PC-9 (cell line): Measurements from ENCODE around the gene BACH1. TPM values are rescaled to one million over a fixed set of nuclear protein-coding genes. Genes with fewer than 3 reads are reported as not detected.

Experiments
- BruUV-seq: library from RNA; stranded (reverse); fragments of 400-500 nt; replicated peaks from 2 replicates; lab custom pipeline; 2021; lab: Mats Ljungman, UMichigan
- CTCF ChIA-PET: fragments of 300-600 bp; sonication (Branson Sonifier 250); formaldehyde crosslinking; loops from one replicate; lab custom pipeline; 2022; ENCODE audit warnings: antibody characterized with exemption; lab: Charles Lee
- POLR2A ChIA-PET: fragments of 300-600 bp; sonication (Branson Sonifier 250); formaldehyde crosslinking; loops from one replicate; lab custom pipeline; 2022; ENCODE audit warnings: antibody characterized with exemption; ENCODE audit not compliant: unreplicated experiment; lab: Charles Lee
- DNase-seq, 2 experiments: peaks; one replicate each; pipeline versions ENCODE4 v3.0.0 to v3.0.0-alpha.2; 2015 to 2022; ENCODE audit warnings: mixed read lengths in 1 of 2
- H2AFZ ChIP-seq: fragments of 200-600 bp; sonication (generic); 2 replicates; pipeline ENCODE4 v1.8.1; 2017; ENCODE audit warnings: antibody characterized with exemption
- H3F3A ChIP-seq: fragments of 200-600 bp; sonication (generic); 2 replicates; pipeline ENCODE4 v1.8.1; 2017; ENCODE audit warnings: antibody characterized with exemption, mild to moderate bottlenecking, low read depth; ENCODE audit not compliant: insufficient read depth
- H3K27ac ChIP-seq: fragments of 200-600 bp; sonication (generic); 2 replicates; pipeline ENCODE4 v1.6.1; 2016; ENCODE audit warnings: mixed run types
- H3K27me3 ChIP-seq: fragments of 200-600 bp; sonication (generic); 2 replicates; pipeline ENCODE4 v1.6.1; 2016; ENCODE audit warnings: low read depth, mixed run types; ENCODE audit not compliant: insufficient read depth
- H3K36me3 ChIP-seq: fragments of 200-600 bp; sonication (generic); 2 replicates; pipeline ENCODE4 v1.6.1; 2016; ENCODE audit warnings: low read depth, mixed run types
- H3K4me1 ChIP-seq: fragments of 200-600 bp; sonication (generic); replicated peaks from 2 replicates; pipeline ENCODE4 v1.6.1; 2016; ENCODE audit warnings: mixed run types; ENCODE audit not compliant: insufficient read depth
- H3K4me2 ChIP-seq: fragments of 200-600 bp; sonication (generic); 2 replicates; pipeline ENCODE4 v1.6.1; 2017; ENCODE audit warnings: mixed run types
- H3K4me3 ChIP-seq: fragments of 200-600 bp; sonication (generic); 2 replicates; pipeline ENCODE4 v1.6.1; 2016; ENCODE audit warnings: mixed run types
- H3K79me2 ChIP-seq: fragments of 200-600 bp; sonication (generic); 2 replicates; pipeline ENCODE4 v1.6.1; 2017; ENCODE audit warnings: low read depth, mixed run types
- H3K9me2 ChIP-seq: fragments of 200-600 bp; sonication (generic); 2 replicates; pipeline ENCODE4 v1.8.1; 2017; ENCODE audit warnings: mild to moderate bottlenecking; ENCODE audit not compliant: insufficient read depth
- H3K9me3 ChIP-seq: fragments of 200-600 bp; sonication (generic); 2 replicates; pipeline ENCODE4 v1.8.1; 2016; ENCODE audit warnings: low read depth; ENCODE audit not compliant: insufficient read depth
- H4K20me1 ChIP-seq: fragments of 200-600 bp; sonication (generic); 2 replicates; pipeline ENCODE4 v1.8.1; 2017; ENCODE audit not compliant: insufficient read depth
- CTCF ChIP-seq: fragments of 200-600 bp; sonication (generic); conservative IDR thresholded peaks from 2 replicates; pipeline ENCODE4 v1.6.1; 2017; ENCODE audit warnings: mixed run types, antibody characterized with exemption, mild to moderate bottlenecking, moderate library complexity
- EZH2 ChIP-seq: fragments of 200-600 bp; sonication (generic); IDR thresholded peaks from 2 replicates; pipeline ENCODE4 v1.8.0; 2017; ENCODE audit warnings: antibody characterized with exemption, low read depth
- intact Hi-C: fragments of 100-400 bp; cut with micrococcal nuclease; formaldehyde crosslinking; loops from one replicate; pipeline ENCODE4 v1.10.0; 2022; ENCODE audit not compliant: unreplicated experiment
- total RNA-seq: library from RNA; stranded (reverse); gene quantifications from 2 replicates; pipeline ENCODE4 v1.2.3, GENCODE V29; 2021

Gene BACH1
- total RNA-seq, 1 experiment from 2014 or later, result 39.9 TPM

GRCh38 chr21:29387598-29387997, 88.9 kb downstream of the BACH1 start:
- BruUV-seq, result no TSS peak
- Histone ChIP-seq H3K79me2 (no peaks in the 10 kb centered on the region), H3K27ac (no peak overlapping the region), H3F3A (no peaks in the 10 kb centered on the region), H3K36me3 (no peaks in the 10 kb centered on the region), H4K20me1 (no peaks in the 10 kb centered on the region), H3K27me3 (no peaks in the 10 kb centered on the region), H3K4me2 (no peak overlapping the region), H2AFZ (no peak overlapping the region), H3K9me3 (no peaks in the 10 kb centered on the region), H3K4me1 (peaks cover 2% of the 10 kb centered on the region; the same call in 1 of the 2 replicates), H3K4me3 (no peak overlapping the region), H3K9me2 (no peaks in the 10 kb centered on the region)
- no peak for TF ChIP-seq CTCF
- TF ChIP-seq EZH2, result no peak
- ChIA-PET CTCF (no interaction called here), POLR2A (no interaction called here)
- intact Hi-C loops, result no loop called here
- no peak for DNase-seq

GRCh38 chr21:29389136-29389535, 90.4 kb downstream of the BACH1 start:
- Histone ChIP-seq H3K4me2 (no peak overlapping the region), H3K79me2 (no peaks in the 10 kb centered on the region), H3K9me3 (no peaks in the 10 kb centered on the region), H2AFZ (no peak overlapping the region), H3K27ac (no peak overlapping the region), H3K36me3 (no peaks in the 10 kb centered on the region), H3K27me3 (no peaks in the 10 kb centered on the region), H3K4me3 (no peak overlapping the region), H3F3A (no peaks in the 10 kb centered on the region), H4K20me1 (no peaks in the 10 kb centered on the region), H3K4me1 (no peaks in the 10 kb centered on the region), H3K9me2 (no peaks in the 10 kb centered on the region)
- DNase-seq, result no peak
- BruUV-seq, result no TSS peak
- CTCF ChIA-PET, result interaction anchor here (0.5 kb wide), 1 partner anchor 40 kb away, joined by 6 read pairs; no protein-coding TSS in a partner anchor
- POLR2A ChIA-PET, result no interaction called here
- TF ChIP-seq EZH2, result no peak
- TF ChIP-seq CTCF, result no peak
- intact Hi-C loops, result no loop called here

- Histone ChIP-seq H3K27ac (no peak overlapping the region), H3F3A (no peaks in the 10 kb centered on the region), H3K4me1 (no peaks in the 10 kb centered on the region), H3K4me2 (no peak overlapping the region), H3K36me3 (no peaks in the 10 kb centered on the region), H3K9me2 (no peaks in the 10 kb centered on the region), H3K9me3 (no peaks in the 10 kb centered on the region), H3K27me3 (no peaks in the 10 kb centered on the region), H4K20me1 (no peaks in the 10 kb centered on the region), H3K4me3 (no peak overlapping the region), H2AFZ (no peak overlapping the region), H3K79me2 (no peaks in the 10 kb centered on the region)
- TF ChIP-seq EZH2 (no peak), CTCF (no peak)
- no TSS peak for BruUV-seq
- ChIA-PET CTCF (no interaction called here), POLR2A (interaction anchor here (0.6 kb wide), 1 partner anchor 478 kb away, joined by 4 read pairs; no protein-coding TSS in a partner anchor)
- DNase-seq, result no peak
- intact Hi-C loops, result no loop called here
Measured at GRCh38 chr21:29390778-29391177, 92.1 kb downstream of the BACH1 start.
